ENCODE measurements around the gene XAB2.

XAB2 gene

DNA sequence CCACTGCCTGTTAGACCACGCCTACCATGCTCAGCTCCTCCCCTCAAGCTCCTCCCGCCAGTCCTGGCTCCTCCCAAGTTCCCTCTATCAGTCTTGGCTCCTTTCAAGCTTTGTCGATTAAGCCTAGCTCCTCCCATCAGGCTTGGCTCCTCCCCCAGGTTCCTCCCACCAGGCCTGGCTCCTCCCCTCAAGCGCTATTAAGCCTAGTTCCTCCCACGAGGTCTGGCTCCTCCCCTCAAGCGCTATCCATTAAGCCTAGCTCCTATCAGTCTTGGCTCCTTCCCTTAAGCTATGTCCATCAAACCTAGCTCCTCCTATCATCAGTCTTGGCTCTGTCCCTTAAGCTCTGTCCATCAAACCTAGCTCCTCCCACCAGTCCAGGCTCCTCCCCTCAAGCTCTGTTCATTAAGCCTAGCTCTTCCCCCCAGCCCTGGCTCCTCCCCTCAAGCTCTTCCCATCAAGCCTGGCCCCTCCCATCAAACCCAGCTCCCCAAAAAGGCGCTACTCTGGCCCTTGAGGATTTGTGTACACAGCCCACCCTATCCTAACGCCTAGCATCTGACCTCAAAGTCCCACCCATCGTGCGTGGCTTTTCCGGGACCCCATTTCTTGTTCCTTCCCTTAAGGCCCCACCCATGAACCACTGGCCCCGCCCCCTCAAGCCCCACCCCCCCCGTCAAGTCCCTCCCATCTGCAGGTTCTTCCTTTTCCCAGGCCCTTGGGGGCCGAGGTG is 23.7 kb downstream of the XAB2 start:
- no peak for TF ChIP-seq POLR2A (IDR thresholded peaks at IDR 0.05; ENCODE audit: low read length)
- TF ChIP-seq GATA1 (IDR thresholded peaks at IDR 0.05; ENCODE audit: low read depth, low read length): no peak
- peak; percentile 80 for DNase-seq

DNA sequence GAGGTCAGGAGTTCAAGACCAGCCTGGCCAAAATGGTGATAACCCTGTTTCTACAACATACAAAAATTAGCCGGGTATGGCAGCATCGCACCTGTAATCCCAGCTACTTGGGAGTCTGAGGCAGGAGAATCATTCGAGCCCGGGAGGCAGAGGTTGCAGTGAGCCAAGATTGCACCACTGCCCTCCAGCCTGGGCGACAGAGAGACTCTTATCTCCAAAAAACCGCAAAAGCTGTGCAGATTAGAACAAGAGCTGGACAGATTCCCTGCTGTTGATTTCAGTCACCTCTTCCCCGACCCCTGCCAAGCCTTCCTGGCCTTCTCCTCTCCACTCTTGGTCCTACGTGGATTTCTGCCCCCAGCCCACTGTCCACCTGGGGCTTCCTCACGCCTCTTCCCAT is 25.4 kb downstream of the XAB2 start:
- TF ChIP-seq POLR2A (IDR thresholded peaks at IDR 0.05; ENCODE audit: low read length) (no peak), GATA1 (IDR thresholded peaks at IDR 0.05; ENCODE audit: low read depth, low read length) (no peak)
- no peak for DNase-seq

DNA sequence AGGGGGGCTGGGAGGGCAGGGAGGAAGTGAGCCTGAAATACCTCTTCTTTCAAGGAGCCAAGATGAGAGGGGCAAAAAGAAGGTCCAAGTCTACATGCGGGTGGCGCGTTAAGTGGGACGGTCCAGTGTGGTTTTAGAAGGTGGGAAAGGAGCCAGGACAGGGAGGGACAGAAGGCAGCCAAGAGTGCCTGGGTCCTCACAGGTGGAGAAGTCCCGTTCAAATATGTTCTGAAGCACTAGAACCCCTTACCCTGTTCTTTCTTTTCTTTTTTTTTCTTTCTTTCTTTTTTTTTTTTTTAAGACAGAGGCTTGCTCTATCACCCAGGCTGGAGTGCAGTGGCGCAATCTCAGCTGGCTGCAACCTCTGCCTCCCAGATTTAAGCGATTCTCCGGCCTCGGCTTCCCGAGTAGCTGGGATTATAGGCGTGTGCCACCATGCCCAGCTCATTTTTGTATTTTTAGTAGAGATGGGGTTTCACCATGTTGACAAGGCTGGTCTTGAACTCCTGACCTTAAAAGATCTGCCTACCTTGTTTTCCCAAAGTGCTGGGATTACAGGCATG is 26.3 kb downstream of the XAB2 start:
- no peak for DNase-seq
- TF ChIP-seq GATA1 (IDR thresholded peaks at IDR 0.05; ENCODE audit: low read depth, low read length): no peak
- no peak for TF ChIP-seq POLR2A (IDR thresholded peaks at IDR 0.05; ENCODE audit: low read length)

DNA sequence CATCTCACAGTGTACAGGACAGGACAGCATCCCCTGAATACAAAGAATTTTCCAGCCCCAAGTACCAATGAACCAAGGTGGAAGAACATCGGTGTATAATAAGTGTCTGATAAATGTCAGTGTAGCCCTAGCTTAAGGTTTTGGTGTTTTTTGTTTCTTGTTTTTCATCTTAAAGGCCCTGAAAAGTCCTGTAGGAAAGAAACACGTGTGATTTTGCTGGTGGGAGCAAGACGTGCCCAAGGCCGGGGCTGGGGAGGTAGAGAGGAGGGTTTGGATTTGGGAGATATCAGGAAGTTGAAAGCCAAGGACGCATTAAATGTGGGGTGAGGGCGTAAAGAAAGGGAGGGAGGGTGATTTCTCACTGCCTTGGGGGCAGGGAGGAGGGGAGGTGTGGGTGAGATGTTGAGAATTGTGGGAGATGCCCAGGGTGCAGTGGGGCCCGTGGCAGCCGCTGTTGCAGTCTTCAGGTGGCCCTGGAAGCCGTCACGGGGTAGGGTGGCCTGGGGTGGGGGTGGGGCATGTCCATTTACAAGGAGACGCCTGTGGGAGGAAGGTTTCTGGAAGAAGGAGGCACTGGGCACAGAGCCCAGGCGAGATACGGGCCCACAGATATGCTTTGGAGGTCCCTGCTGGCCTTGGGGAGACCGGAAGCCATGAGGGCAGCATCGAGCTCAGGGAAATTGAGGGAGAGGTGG is 27.0 kb downstream of the XAB2 start:
- TF ChIP-seq GATA1 (IDR thresholded peaks at IDR 0.05; ENCODE audit: low read depth, low read length) (no peak), POLR2A (IDR thresholded peaks at IDR 0.05; ENCODE audit: low read length) (no peak)
- DNase-seq: no peak

DNA sequence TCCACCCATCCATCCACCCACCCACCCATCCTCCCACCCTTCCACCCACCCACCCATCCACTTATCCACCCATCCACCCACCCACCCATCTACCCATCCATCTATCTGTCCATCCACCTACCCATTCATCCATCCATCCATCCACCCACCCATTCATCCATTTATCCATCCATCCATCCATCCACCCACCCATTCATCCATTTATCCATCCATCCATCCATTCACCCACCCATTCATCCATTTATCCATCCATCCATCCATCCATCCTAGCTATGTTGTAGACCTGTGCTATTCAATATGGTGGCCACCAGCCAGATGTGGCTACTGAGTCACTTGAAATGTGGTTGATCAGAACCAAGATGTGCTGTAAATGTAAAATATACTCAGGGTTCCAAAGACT is 28.6 kb downstream of the XAB2 start:
- DNase-seq: no peak
- TF ChIP-seq GATA1 (IDR thresholded peaks at IDR 0.05; ENCODE audit: low read depth, low read length) (no peak), POLR2A (IDR thresholded peaks at IDR 0.05; ENCODE audit: low read length) (no peak)

DNA sequence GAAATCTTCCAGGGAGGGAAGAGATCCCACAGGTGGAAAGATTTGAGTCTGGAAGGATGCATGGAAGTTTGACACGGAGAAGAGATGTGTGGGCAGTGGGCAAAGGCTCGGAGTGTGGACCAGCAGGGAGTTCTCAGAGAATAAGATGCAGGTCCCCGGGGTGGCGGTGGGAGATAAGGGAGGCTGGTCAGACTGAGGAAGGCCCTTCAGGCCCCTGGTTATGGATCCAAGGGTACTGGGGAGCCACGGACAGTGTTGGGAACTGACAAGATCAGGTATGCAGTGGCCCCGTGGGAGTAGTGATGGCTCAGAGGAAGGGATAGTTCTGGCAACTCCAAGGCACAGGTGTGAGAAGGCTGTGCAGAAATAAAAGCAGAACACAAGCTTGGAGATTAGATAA is 31.2 kb downstream of the XAB2 start:
- TF ChIP-seq POLR2A (IDR thresholded peaks at IDR 0.05; ENCODE audit: low read length) (no peak), GATA1 (IDR thresholded peaks at IDR 0.05; ENCODE audit: low read depth, low read length) (no peak)
- no peak for DNase-seq

DNA sequence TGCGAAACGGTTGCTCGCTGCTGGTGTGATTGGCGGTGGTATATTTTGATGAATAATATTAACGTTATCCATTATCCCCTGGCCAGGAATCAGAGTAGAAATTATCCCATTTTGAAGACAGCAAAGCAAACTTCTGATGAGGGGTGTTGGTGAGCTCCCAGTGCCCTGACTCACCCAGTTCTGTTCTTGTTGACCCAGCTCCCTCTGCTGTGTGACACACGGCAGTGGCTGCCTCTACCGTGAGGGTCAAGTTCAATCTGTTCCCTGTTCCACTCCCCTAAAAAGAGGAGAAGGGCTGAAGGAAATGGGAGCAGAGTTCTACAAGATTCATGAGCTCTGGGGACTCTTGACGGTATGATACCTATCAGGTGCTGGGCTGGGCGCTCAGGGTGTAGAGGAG is 31.7 kb downstream of the XAB2 start:
- no peak for TF ChIP-seq GATA1 (IDR thresholded peaks at IDR 0.05; ENCODE audit: low read depth, low read length)
- TF ChIP-seq POLR2A (IDR thresholded peaks at IDR 0.05; ENCODE audit: low read length): no peak

DNA sequence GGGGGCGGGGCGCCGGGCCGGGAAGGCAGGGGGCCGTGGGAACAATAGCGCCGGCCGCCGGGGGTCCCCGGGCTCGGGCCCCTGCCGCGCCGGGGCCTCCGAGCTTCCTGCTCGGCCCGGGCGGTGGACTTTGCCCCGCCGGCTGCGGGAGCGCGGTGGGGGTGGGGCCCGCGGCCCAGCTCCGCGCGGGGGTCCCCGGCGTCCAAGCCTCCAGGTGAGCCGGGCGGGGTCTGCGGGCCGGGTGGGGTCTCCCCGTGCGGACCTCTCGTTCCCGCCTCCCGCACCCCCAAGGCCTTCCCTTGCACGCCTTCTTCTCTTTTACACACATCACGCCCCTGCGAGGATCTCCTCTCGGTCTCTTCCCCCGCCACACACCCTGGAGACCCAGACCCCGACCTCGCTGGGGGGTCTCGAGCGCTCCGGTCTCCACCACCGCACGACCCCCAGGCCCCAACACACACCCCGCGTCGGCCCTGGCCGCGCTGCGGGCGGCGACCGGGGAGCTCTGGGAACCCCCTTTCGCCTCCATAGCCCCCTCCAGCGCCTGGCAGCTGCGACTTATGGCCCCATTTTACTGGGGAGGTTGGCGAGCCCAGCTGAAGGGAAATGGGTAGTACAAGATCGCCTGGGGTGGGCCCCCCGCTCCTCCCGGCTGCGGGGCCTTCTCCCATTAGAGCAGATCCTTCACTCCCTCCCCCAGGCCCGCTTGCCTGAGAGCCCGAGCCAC is 33.0 kb downstream of the XAB2 start:
- TF ChIP-seq POLR2A (IDR thresholded peaks at IDR 0.05; ENCODE audit: low read length): no peak
- TF ChIP-seq GATA1 (IDR thresholded peaks at IDR 0.05; ENCODE audit: low read depth, low read length): no peak
- no peak for DNase-seq

More for the DNA sequence above, 31.7 kb downstream of the XAB2 start:
- no peak for DNase-seq

DNA sequence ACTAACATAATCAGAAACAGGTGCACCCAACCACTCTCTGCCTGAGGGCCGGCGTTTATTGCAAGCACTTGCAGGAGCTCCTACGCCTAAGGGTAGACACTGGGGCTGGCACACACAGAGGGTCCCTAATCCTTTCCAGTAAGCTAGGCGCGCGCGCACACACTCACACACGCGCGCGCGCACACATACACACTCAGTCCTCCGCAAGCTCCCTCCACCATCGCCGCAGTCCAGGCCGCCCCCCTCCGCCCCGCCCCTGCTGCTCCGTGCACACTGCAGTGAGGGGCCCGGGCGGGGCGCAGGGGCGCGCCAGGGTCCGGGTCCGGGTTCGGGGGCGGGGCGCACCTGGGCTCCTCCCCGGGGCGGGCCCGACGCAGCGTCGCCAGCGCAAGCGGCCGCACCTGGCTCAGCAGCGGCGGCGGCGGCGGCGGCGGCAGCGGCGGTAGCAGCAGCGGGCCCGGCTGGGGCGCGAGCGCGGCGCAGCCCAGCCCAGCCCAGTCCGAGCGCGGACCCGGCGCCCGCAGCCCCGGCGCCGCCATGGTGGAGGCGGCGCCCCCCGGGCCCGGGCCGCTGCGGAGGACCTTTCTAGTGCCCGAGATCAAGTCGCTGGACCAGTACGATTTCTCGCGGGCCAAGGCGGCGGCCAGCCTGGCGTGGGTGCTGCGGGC is 33.7 kb downstream of the XAB2 start, which contains the start of gene CAMSAP3:
TSS of gene CAMSAP3 (plus strand) at position 398 of the 668 bp plus-strand sequence. CDS start at position 538, 140 bp downstream.
- TF ChIP-seq GATA1 (IDR thresholded peaks at IDR 0.05; ENCODE audit: low read depth, low read length): no peak
- no peak for TF ChIP-seq POLR2A (IDR thresholded peaks at IDR 0.05; ENCODE audit: low read length)

DNA sequence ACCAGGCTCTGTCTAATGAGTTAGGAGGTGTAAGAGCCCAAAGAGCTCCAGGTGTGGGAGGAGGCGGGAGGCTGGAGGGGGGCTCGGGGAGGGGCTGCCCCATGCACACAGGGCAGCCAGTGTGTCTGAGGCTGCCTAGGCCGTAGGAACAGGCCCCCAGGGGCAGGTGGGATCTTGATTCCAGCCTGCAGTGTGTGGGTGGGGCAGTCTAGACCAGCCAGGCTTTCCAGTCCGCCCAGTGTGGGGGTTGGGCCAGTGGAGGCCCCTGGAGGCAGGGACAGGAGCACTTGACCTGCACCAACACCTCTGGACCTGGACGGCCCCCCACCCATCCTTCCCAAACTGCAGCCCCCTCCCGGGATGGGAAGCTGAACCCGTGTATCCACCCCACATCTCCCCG is 39.1 kb downstream of the XAB2 start:
- no peak for DNase-seq
- TF ChIP-seq GATA1 (IDR thresholded peaks at IDR 0.05; ENCODE audit: low read depth, low read length) (no peak), POLR2A (IDR thresholded peaks at IDR 0.05; ENCODE audit: low read length) (no peak)

More for the DNA sequence above, 33.7 kb downstream of the XAB2 start, which contains the start of gene CAMSAP3:
- DNase-seq: no peak

DNA sequence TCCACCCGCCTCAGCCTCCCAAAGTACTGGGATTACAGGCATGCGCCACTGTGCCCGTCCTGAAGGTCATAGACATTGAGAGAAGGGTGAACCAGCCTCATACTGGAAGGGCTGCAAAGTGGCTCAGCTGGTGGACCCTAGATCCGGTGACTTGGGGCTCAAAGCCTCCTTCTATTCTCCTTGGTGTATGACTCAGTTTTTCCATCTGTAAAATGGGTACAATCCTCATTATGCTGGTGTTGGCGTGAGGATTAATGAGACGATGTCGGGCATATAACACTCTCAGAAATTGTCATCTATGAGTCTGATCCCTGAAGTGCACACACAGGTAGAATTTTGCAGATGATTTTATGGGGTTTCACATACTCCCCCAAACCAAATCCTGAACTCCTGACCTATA is 39.5 kb downstream of the XAB2 start:
- no peak for DNase-seq
- no peak for TF ChIP-seq GATA1 (IDR thresholded peaks at IDR 0.05; ENCODE audit: low read depth, low read length)
- no peak for TF ChIP-seq POLR2A (IDR thresholded peaks at IDR 0.05; ENCODE audit: low read length)

DNA sequence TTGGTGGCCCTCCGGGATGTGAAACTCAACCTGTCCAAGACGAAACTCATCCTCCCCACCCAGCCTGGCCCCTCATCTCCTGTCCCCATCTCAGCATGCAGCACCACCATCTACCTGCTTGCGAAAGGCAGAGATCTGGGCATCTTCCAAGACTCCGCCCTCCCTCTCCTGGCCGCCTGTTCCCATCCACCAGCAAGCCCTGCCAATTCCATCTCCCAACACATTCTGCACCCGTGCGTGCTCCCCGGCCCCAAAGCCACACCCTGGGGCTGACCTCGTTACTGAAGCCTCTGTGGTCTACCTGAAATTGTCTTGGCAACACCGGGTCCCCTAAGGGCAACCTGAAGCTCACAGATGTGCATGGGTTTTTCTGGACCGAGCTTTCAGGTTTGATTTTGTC is 46.9 kb downstream of the XAB2 start:
- no peak for DNase-seq
- no peak for TF ChIP-seq POLR2A (IDR thresholded peaks at IDR 0.05; ENCODE audit: low read length)
- no peak for TF ChIP-seq GATA1 (IDR thresholded peaks at IDR 0.05; ENCODE audit: low read depth, low read length)

DNA sequence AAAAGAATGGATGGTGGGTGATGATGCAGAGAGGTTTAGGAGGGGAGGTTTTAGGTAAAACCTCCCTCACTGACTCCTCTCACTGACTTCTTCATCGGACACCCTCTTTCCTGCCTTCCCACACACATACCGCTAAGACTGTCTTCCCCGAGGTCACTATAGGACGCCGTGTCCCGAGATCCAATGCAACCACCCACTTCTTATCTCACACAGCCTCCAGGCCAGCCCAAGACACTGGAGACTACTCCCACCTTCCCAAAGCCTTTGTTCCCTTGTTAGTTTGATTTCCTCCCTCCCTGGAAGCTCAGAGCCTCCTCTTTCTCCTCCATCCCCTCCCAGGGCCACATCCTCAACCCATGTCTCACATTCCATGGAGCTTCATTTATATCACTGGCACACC is 50.2 kb downstream of the XAB2 start:
- no peak for TF ChIP-seq GATA1 (IDR thresholded peaks at IDR 0.05; ENCODE audit: low read depth, low read length)
- TF ChIP-seq POLR2A (IDR thresholded peaks at IDR 0.05; ENCODE audit: low read length): no peak
- no peak for DNase-seq

All from erythroblast (primary cell).